Esophagus mucosa (tissue), 1 donor: ENCODE data around the gene RTN1. TPM values are rescaled to one million over a fixed set of nuclear protein-coding genes. Genes with fewer than 3 reads are reported as not detected.

Source experiments
- ATAC-seq: fragments of 200-7000 bp; cut with Tn5 transposase; one replicate; pipeline ENCODE4 v1.9.1; 2020
- total RNA-seq: library from RNA; stranded (reverse); gene quantifications from one replicate; pipeline ENCODE4 v1.2.4, GENCODE V29; 2023
- donor health status: DM: yes; HTN: yes; CAD: no.

RTN1 gene
- total RNA-seq, 1 donor from 2014 or later: 0.80 TPM

GRCh38 chr14:59627011-59627520 lies 243.5 kb downstream of the RTN1 start:
- no peak for ATAC-seq

GRCh38 chr14:59622631-59623030 lies 247.9 kb downstream of the RTN1 start:
- no peak for ATAC-seq

- peak; percentile 95 for ATAC-seq
These were observed 251.5 kb downstream of the RTN1 start for GRCh38 chr14:59619061-59619460.

GRCh38 chr14:59601056-59601455 lies 269.5 kb downstream of the RTN1 start:
- ATAC-seq: no peak

- no peak for ATAC-seq
These were observed 270.2 kb downstream of the RTN1 start for GRCh38 chr14:59600211-59600945.

GRCh38 chr14:59595071-59595470 lies 275.5 kb downstream of the RTN1 start:
- no peak for ATAC-seq

- ATAC-seq: no peak
These were observed 278.8 kb downstream of the RTN1 start for GRCh38 chr14:59591641-59592370.

GRCh38 chr14:59588101-59588500 lies 282.5 kb downstream of the RTN1 start:
- no peak for ATAC-seq

GRCh38 chr14:59585891-59586554 lies 284.6 kb downstream of the RTN1 start:
- ATAC-seq: peak; percentile 63

GRCh38 chr14:59583755-59584154 lies 286.8 kb downstream of the RTN1 start:
- ATAC-seq: no peak

GRCh38 chr14:59582845-59583509 lies 287.6 kb downstream of the RTN1 start:
- ATAC-seq: no peak

GRCh38 chr14:59582161-59582560 lies 288.4 kb downstream of the RTN1 start:
- no peak for ATAC-seq

GRCh38 chr14:59580911-59581310 lies 289.7 kb downstream of the RTN1 start:
- ATAC-seq: no peak

GRCh38 chr14:59576332-59577294 lies 294.0 kb downstream of the RTN1 start, which contains the start of gene CCDC175:
Gene CCDC175, minus strand, starts transcription at chr14:59576812. Its CDS starts 37 bp downstream, at chr14:59576775.
- ATAC-seq: peak; percentile 85

- ATAC-seq: no peak
These were observed 300.5 kb downstream of the RTN1 start for GRCh38 chr14:59570122-59570521.

GRCh38 chr14:59566725-59567124 lies 303.9 kb downstream of the RTN1 start:
- ATAC-seq: no peak

- no peak for ATAC-seq
These were observed 304.3 kb downstream of the RTN1 start for GRCh38 chr14:59566296-59566695.

- ATAC-seq: no peak
These were observed 305.5 kb downstream of the RTN1 start for GRCh38 chr14:59565087-59565486.

GRCh38 chr14:59564366-59564765 lies 306.2 kb downstream of the RTN1 start:
- no peak for ATAC-seq

GRCh38 chr14:59547310-59547709 lies 323.3 kb downstream of the RTN1 start:
- ATAC-seq: no peak
